ENCODE data around the gene VSIG2. TPM values are rescaled to one million over a fixed set of nuclear protein-coding genes. Genes with fewer than 3 reads are reported as not detected.
A peak's percentile ranks its signal among the peaks of the same experiment; 100 is the strongest.

VSIG2 gene
- total RNA-seq, 1 experiment from 2014 or later, result not detected

- H3K27me3 Mint-ChIP-seq (ENCODE audit: unreplicated experiment), result no peaks in the 10 kb centered on the region
- no peak overlapping the region for H3K4me3 Mint-ChIP-seq (ENCODE audit: low read depth, unreplicated experiment)
- no TSS peak for BruUV-seq (replicated peaks)
These were observed 8.2 kb upstream of the VSIG2 start for GRCh38 chr11:124760205-124760652.

GRCh38 chr11:124759266-124760204 lies 7.5 kb upstream of the VSIG2 start:
- H3K4me3 Mint-ChIP-seq (ENCODE audit: low read depth, unreplicated experiment), result peak overlapping the region; percentile 73
- no peaks in the 10 kb centered on the region for H3K27me3 Mint-ChIP-seq (ENCODE audit: unreplicated experiment)
- TF ChIP-seq CTCF (IDR thresholded peaks at IDR 0.05; ENCODE audit: unreplicated experiment), result no peak
- CTCF ChIA-PET, result interaction anchor here (1.1 to 1.8 kb wide), 5 partner anchors 11 to 117 kb away, joined by 3 to 11 read pairs (median 6); partner anchors contain the start of genes SIAE and SPA17
- intact Hi-C loops (cut with micrococcal nuclease; ENCODE audit: unreplicated experiment), result loop anchor here (2.0 to 5.0 kb wide), 2 partner anchors 38 to 77 kb away; no protein-coding TSS in a partner anchor
- peaks cover 16% of the 10 kb centered on the region for H3K36me3 Mint-ChIP-seq (ENCODE audit: insufficient read depth, unreplicated experiment)
- no peak overlapping the region for H3K27ac Mint-ChIP-seq (ENCODE audit: unreplicated experiment)
- BruUV-seq (replicated peaks), result no TSS peak
- no peak for DNase-seq
- peaks cover 11% of the 10 kb centered on the region for H3K4me1 Mint-ChIP-seq (ENCODE audit: low read depth, unreplicated experiment)
- H3K9me3 Mint-ChIP-seq (ENCODE audit: low read depth, unreplicated experiment), result no peaks in the 10 kb centered on the region

More at GRCh38 chr11:124760205-124760652, 8.2 kb upstream of the VSIG2 start:
- Mint-ChIP-seq H3K36me3 (ENCODE audit: insufficient read depth, unreplicated experiment) (peaks cover 16% of the 10 kb centered on the region), H3K4me1 (ENCODE audit: low read depth, unreplicated experiment) (peaks cover 8% of the 10 kb centered on the region), H3K9me3 (ENCODE audit: low read depth, unreplicated experiment) (no peaks in the 10 kb centered on the region), H3K27ac (ENCODE audit: unreplicated experiment) (no peak overlapping the region)
- no peak for DNase-seq
- intact Hi-C loops (cut with micrococcal nuclease; ENCODE audit: unreplicated experiment), result loop anchor here (5.0 kb wide), 1 partner anchor 37 kb away; no protein-coding TSS in a partner anchor
- CTCF ChIA-PET, result no interaction called here
- no peak for TF ChIP-seq CTCF (IDR thresholded peaks at IDR 0.05; ENCODE audit: unreplicated experiment)

GRCh38 chr11:124758355-124759265 lies 6.6 kb upstream of the VSIG2 start:
- H3K9me3 Mint-ChIP-seq (ENCODE audit: low read depth, unreplicated experiment), result no peaks in the 10 kb centered on the region
- TF ChIP-seq CTCF (IDR thresholded peaks at IDR 0.05; ENCODE audit: unreplicated experiment), result peak; percentile 72
- CTCF ChIA-PET, result interaction anchor here (1.1 to 1.8 kb wide), 5 partner anchors 10 to 118 kb away, joined by 3 to 11 read pairs (median 6); partner anchors contain the start of genes SIAE and SPA17
- H3K27ac Mint-ChIP-seq (ENCODE audit: unreplicated experiment), result no peak overlapping the region
- no peaks in the 10 kb centered on the region for H3K27me3 Mint-ChIP-seq (ENCODE audit: unreplicated experiment)
- BruUV-seq (replicated peaks), result no TSS peak
- H3K4me1 Mint-ChIP-seq (ENCODE audit: low read depth, unreplicated experiment), result peaks cover 16% of the 10 kb centered on the region
- peak; percentile 83 for DNase-seq
- H3K4me3 Mint-ChIP-seq (ENCODE audit: low read depth, unreplicated experiment), result peak overlapping the region; percentile 73
- intact Hi-C loops (cut with micrococcal nuclease; ENCODE audit: unreplicated experiment), result loop anchor here (2.0 kb wide), 1 partner anchor 78 kb away; no protein-coding TSS in a partner anchor
- peaks cover 17% of the 10 kb centered on the region for H3K36me3 Mint-ChIP-seq (ENCODE audit: insufficient read depth, unreplicated experiment)

- Mint-ChIP-seq H3K4me3 (ENCODE audit: low read depth, unreplicated experiment) (no peak overlapping the region), H3K4me1 (ENCODE audit: low read depth, unreplicated experiment) (peaks cover 13% of the 10 kb centered on the region), H3K27ac (ENCODE audit: unreplicated experiment) (no peak overlapping the region), H3K9me3 (ENCODE audit: low read depth, unreplicated experiment) (no peaks in the 10 kb centered on the region), H3K27me3 (ENCODE audit: unreplicated experiment) (no peaks in the 10 kb centered on the region), H3K36me3 (ENCODE audit: insufficient read depth, unreplicated experiment) (peaks cover 9% of the 10 kb centered on the region)
- BruUV-seq (replicated peaks), result no TSS peak
- DNase-seq, result no peak
- CTCF ChIA-PET, result no interaction called here
- intact Hi-C loops (cut with micrococcal nuclease; ENCODE audit: unreplicated experiment), result no loop called here
- no peak for TF ChIP-seq CTCF (IDR thresholded peaks at IDR 0.05; ENCODE audit: unreplicated experiment)
These were observed 5.3 kb upstream of the VSIG2 start for GRCh38 chr11:124757320-124757719.
